Measurements from ENCODE around the gene HOXB6.

DNA sequence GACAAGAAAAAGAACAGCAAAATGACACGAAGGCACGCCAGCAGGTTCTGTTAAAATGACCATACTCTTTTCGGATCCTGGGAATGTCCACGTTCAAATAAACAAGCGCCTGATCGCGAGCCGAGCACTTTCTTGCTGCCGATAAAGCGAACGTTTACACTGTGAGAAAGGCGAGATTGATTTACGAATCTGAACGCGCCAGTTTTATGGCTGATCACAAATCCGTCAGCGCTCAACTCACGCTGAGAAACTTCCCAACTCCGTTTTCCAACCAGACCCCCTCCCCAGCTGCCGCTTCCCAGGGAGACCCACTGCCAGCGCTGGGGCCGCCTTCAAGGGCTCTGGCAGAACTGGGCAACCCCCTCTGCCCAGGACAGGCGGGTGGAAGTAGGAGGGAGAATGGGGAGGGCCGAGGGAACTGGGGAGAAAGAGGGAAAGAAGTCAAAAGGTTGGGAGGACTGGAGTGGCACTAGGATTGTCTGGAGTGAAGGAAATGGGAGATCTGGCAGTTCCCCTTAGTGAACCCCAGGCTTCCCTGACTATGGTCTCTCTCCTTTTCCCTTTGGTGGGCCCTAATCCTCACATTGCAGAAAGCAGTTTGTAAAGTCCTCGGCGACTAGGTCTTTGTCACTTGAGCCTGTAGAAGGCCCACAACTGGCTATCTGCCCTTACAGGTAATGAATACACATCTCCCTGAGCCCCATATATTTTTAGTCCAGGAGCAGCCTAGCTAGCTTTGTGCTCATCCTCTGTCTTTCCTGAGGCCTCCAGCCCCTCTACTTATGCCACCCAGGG lies 33.6 kb downstream of the HOXB6 start:
- TF ChIP-seq CTCF (IDR thresholded peaks at IDR 0.05) = no peak
- no peak for TF ChIP-seq POLR2A (IDR thresholded peaks at IDR 0.05)

Measured in adrenal gland (tissue), 5 donors.